ENCODE results near the gene RALGPS1. TPM values are rescaled to one million over a fixed set of nuclear protein-coding genes. Genes with fewer than 3 reads are reported as not detected.

The RALGPS1 gene
- polyA plus RNA-seq, 3 donors: 0.56 to 4.3 (median 2.3) TPM

GRCh38 chr9:126945682-126946081 is 31.1 kb downstream of the RALGPS1 start:
- no peak overlapping the region for H3K27ac ChIP-seq (ENCODE audit: low read depth, low read length)
- WGBS, 3 donors: 54 to 85% (median 65%) methylated on average over 7 of the region's 7 CpGs

- H3K27ac ChIP-seq (ENCODE audit: low read depth, low read length): no peak overlapping the region
- 86 to 95% (median 90%) methylated on average over 1 of the region's 1 CpG for WGBS, 3 donors
These were observed 32.9 kb downstream of the RALGPS1 start for GRCh38 chr9:126947529-126947928.

- WGBS, 3 donors: 63 to 80% (median 65%) methylated on average over 11 of the region's 11 CpGs
- no peak overlapping the region for H3K27ac ChIP-seq (ENCODE audit: low read depth, low read length)
These were observed 37.8 kb downstream of the RALGPS1 start for GRCh38 chr9:126952205-126952977.

- WGBS, 3 donors: 60 to 77% (median 66%) methylated on average over 8 of the region's 8 CpGs
- H3K27ac ChIP-seq (ENCODE audit: low read depth, low read length): no peak overlapping the region
These were observed 38.6 kb downstream of the RALGPS1 start for GRCh38 chr9:126953041-126953809.

GRCh38 chr9:126955811-126956210 is 41.2 kb downstream of the RALGPS1 start:
- WGBS, 3 donors: 75 to 84% (median 79%) methylated on average over 5 of the region's 5 CpGs

GRCh38 chr9:126956917-126957686 is 42.5 kb downstream of the RALGPS1 start:
- no peak overlapping the region for H3K27ac ChIP-seq (ENCODE audit: low read depth, low read length)
- WGBS, 3 donors: 86 to 89% (median 87%) methylated on average over 7 of the region's 7 CpGs

More at GRCh38 chr9:126955811-126956210, 41.2 kb downstream of the RALGPS1 start:
- no peak overlapping the region for H3K27ac ChIP-seq (ENCODE audit: low read depth, low read length)

GRCh38 chr9:126957687-126958053 is 43.1 kb downstream of the RALGPS1 start:
- H3K27ac ChIP-seq (ENCODE audit: low read depth, low read length): no peak overlapping the region
- WGBS, 3 donors: 64 to 84% (median 65%) methylated on average over 3 of the region's 3 CpGs

- 56 to 92% (median 91%) methylated on average over 3 of the region's 3 CpGs for WGBS, 3 donors
- H3K27ac ChIP-seq (ENCODE audit: low read depth, low read length): no peak overlapping the region
These were observed 44.8 kb downstream of the RALGPS1 start for GRCh38 chr9:126959336-126959735.

GRCh38 chr9:126959917-126960316 is 45.3 kb downstream of the RALGPS1 start:
- H3K27ac ChIP-seq (ENCODE audit: low read depth, low read length): no peak overlapping the region

GRCh38 chr9:126962336-126962735 is 47.8 kb downstream of the RALGPS1 start:
- WGBS, 3 donors: 88 to 94% (median 89%) methylated on average over 6 of the region's 6 CpGs
- H3K27ac ChIP-seq (ENCODE audit: low read depth, low read length): no peak overlapping the region

- WGBS, 3 donors: 64 to 83% (median 80%) methylated on average over 3 of the region's 3 CpGs
- H3K27ac ChIP-seq (ENCODE audit: low read depth, low read length): no peak overlapping the region
These were observed 50.5 kb downstream of the RALGPS1 start for GRCh38 chr9:126965077-126965476.

- no peak overlapping the region for H3K27ac ChIP-seq (ENCODE audit: low read depth, low read length)
- 72 to 87% (median 73%) methylated on average over 12 of the region's 12 CpGs for WGBS, 3 donors
These were observed 51.2 kb downstream of the RALGPS1 start for GRCh38 chr9:126965541-126966428.

- H3K27ac ChIP-seq (ENCODE audit: low read depth, low read length): no peak overlapping the region
These were observed 56.7 kb downstream of the RALGPS1 start for GRCh38 chr9:126971261-126971660.

GRCh38 chr9:126973651-126974529 is 59.3 kb downstream of the RALGPS1 start:
- 96 to 97% (median 97%) methylated on average over 10 of the region's 10 CpGs for WGBS, 3 donors
- no peak overlapping the region for H3K27ac ChIP-seq (ENCODE audit: low read depth, low read length)

More at GRCh38 chr9:126971261-126971660, 56.7 kb downstream of the RALGPS1 start:
- WGBS, 3 donors: 88 to 96% (median 90%) methylated on average over 2 of the region's 2 CpGs

GRCh38 chr9:126974594-126974993 is 60.0 kb downstream of the RALGPS1 start:
- no peak overlapping the region for H3K27ac ChIP-seq (ENCODE audit: low read depth, low read length)
- 81 to 91% (median 90%) methylated on average over 6 of the region's 6 CpGs for WGBS, 3 donors

- WGBS, 3 donors: 77 to 81% (median 80%) methylated on average over 8 of the region's 8 CpGs
- H3K27ac ChIP-seq (ENCODE audit: low read depth, low read length): no peak overlapping the region
These were observed 61.0 kb downstream of the RALGPS1 start for GRCh38 chr9:126975327-126976220.

Data from adipose tissue (tissue), 3 donors.